ENCODE measurements around the gene DHTKD1.
"Not testable (repeated sequence)": the region's sequence is repeated elsewhere in the genome, so short reads cannot be mapped to it uniquely, and the experiment has no call there.

Gene DHTKD1

DNA sequence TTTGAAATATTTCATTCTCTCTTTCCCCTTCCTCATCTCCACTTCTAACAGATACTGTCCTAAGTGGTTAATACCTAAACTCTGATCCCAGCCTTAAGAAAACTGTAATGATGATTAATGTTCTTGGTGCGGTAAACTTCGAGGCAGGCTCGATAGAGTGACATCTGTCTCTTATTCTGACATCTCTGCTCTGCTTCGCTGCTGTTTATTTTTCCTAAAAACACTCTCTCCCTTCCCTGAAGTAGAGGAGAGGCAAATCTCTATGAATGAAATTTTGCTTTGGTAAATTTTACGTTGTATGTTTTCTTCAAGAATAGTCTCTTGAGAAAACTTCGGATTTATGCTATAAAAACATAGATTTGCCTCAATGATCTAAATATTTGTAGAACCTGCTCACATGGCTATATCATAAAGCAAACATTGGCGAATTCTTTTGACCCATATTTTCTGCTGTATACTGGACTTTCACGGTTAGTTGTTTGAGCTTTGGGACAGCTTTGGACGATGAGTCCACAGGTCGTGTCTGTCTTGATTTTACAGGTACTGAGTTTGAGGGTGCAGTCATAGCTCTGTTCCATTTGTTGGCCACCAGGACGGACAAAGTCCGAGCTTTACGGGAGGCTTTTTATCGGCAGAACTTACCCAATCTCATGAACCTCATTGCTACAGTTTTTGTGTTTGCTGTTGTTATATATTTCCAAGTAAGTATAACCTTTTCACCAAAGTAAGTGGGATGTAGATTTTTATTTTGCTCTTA is 87.8 kb downstream of the DHTKD1 start:
- DNase-seq = no peak

DNA sequence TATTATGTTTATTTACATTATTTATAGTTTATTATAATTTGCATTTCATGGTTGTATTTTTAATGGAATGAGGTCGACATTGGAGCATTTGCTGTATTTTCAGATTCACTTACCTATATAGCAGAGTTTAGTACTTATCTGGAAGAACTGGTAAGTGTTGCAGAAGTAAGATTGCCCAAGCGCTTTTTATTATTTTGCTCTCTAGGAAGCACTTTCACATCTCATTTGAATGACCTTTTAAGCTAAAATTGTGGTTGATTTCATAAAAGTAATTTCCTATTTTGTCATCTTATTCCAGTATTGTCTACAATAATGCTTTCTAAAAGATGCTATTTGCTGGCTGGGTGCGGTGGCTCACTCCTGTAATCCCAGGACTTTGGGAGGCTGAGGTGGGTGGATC is 89.4 kb downstream of the DHTKD1 start:
- DNase-seq = no peak

DNA sequence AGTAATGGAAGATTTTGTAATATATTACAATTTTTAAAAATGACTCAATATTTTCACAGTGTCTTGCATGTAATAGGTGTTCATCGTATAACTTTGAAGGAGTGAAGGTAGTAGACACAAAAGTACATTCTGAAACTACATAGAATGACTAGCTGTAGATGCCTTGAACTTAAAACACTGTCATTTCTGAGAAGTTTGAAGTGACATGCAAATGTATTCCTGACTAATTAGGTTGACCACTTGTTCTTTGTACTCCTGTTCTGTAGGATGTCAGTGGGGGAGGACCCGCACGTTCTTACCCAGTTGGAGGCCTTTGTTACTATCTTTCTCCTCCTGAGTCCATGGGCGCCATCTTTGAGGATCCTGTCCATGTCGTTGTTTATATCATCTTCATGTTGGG is 91.9 kb downstream of the DHTKD1 start:
- DNase-seq = no peak

DNA sequence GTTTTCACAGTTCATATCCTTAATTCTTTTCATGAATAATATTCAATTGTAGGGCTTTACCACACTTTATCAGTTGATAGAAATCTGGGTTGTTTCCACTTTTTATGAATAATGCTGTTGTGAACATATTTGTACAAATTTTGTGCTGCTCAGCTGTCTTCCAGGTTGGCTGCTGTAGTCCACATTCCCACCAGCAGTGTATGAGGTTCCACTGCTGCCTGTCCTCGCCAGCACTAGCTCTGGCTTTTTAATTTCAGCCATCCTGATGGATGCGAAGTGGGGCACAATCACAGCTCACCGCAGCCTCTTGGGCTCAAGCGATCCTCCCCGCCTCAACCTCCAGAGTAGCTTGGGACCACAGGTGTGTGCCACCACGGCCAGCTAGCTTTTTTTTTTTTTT is 94.2 kb downstream of the DHTKD1 start:
- DNase-seq = no peak

DNA sequence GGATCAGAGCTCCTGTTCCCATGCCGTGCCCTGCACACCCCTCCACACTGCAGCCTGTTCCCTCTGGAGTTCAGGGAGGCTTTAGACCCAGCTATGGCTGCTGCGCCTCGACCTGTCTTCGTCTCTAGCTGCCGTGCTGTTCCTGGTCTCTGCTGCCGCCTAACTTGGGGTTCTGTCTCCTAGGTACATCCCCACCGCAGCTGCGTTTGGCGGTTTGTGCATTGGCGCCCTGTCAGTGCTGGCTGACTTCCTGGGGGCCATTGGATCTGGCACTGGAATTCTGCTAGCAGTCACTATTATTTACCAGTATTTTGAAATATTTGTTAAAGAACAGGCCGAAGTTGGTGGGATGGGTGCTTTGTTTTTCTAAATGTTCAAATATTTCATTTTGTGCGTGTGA is 95.3 kb downstream of the DHTKD1 start:
- no peak for DNase-seq

DNA sequence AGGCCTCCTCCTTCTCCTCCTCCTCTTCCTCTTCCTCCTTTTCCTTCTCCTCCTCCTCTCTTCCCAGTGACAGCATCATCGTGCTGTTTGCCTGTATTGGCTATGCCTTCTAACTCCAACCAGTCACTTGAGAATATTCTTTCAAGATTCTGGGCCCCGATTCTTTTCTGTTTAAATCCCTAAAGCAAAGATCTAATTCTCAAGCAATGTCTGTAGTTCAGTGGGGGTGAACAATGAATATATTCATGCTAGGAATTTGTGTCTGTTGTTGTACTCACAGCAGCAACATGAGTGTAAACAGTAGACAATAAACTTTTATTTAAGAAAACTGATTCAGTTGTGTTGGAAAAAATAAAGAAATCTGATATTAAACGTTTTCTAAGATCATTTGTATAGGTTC is 96.3 kb downstream of the DHTKD1 start:
- no peak for DNase-seq

DNA sequence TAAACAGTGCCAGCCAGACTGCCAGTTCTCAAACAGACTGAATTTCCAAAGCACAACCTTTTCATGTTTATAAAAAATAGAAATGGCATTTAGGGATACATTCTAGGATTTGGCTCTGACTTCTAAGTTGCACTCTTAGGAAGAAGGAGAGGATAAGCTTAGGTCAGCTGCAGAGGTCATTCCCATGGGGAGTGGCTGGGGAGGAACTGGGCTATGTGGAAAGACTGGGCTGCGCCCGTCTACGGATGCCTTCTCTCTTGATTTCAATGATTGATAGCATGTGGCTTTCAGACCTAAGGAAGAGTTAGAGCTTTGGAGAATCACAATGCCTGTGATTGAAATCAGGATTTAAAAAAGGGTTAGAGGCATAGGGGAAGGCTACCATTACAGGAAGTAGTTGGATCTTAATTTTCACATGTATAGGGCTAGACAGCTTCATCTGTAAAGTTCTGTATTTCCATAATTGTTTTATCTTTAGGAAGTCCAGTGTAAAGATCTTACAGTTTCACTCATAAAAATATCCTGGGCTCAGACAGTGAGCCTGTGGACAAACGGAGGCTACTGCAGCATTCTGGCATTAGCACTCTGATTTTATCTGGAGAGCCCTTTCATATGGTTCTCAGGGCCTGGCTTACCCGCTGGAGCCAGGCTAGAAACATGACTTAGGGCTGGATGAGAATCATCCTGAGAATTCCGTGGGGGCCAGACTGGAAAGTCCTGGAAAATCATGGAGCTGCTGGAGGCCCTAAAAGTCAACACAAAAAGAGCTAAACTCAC is 97.4 kb downstream of the DHTKD1 start:
- DNase-seq = no peak

DNA sequence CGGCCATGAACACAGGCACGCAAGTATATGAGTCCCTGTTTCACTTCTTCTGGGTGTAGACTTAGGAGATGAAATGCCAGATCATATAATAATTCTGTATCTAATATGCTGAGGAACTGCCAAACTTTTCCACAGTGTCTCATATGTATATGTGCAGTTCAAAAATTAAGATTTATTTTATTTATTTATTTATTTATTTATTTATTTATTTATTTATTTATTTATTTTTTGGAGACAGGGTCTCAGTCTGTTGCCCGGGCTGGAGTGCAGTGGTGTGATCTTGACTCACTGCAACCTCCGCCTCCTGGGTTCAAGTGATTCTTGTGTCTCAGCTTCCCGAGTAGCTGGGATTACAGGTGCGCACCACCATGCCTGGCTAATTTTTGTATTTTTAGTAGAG is 102.8 kb downstream of the DHTKD1 start:
- DNase-seq = not testable (repeated sequence)
